ENCODE measurements around the gene IDH1. TPM values are rescaled to one million over a fixed set of nuclear protein-coding genes. Genes with fewer than 3 reads are reported as not detected.

Gene IDH1
- total and polyA plus RNA-seq, 2 of the 4 experiments (the other 2 are of a cell fraction) = 53.5 to 77.1 TPM

DNA sequence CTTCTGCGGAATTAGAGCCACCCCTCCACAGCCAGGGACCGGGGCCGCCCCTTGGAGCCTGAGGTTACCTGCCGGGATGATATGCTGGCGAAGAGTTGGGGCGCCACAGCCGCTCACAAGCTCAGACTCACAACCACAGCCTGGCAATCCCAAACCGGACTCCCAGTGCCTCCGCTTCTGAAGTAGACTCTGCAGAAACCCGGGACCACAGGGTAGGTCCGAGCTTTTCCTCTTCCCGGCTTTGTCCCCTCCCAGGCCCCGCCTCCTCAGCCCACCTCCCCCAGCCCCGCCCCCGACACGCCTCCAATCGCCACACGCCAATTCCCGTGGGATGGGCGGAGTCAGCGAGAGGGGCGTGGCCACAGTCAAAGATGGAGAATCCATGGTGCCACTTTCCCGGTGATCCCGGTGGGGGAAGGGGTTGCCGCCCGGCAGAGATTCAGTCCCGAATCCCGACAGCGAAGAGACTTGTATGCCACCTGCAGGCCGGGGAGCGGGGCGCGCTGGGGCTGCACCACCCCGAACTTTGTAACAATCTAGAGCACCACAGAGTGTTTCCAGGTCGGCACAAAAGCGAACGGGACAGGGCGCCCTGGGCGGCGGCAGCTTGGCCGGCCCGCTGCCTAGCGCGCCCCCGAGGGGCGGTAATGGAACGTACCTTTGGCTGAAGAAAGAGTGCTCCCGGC is at the start of gene IDH1 (continued):
- TF ChIP-seq, protein P1, sequence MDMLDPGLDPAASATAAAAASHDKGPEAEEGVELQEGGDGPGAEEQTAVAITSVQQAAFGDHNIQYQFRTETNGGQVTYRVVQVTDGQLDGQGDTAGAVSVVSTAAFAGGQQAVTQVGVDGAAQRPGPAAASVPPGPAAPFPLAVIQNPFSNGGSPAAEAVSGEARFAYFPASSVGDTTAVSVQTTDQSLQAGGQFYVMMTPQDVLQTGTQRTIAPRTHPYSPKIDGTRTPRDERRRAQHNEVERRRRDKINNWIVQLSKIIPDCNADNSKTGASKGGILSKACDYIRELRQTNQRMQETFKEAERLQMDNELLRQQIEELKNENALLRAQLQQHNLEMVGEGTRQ (IDR thresholded peaks at IDR 0.05; ENCODE audit: low read depth, low read length) = no peak

DNA sequence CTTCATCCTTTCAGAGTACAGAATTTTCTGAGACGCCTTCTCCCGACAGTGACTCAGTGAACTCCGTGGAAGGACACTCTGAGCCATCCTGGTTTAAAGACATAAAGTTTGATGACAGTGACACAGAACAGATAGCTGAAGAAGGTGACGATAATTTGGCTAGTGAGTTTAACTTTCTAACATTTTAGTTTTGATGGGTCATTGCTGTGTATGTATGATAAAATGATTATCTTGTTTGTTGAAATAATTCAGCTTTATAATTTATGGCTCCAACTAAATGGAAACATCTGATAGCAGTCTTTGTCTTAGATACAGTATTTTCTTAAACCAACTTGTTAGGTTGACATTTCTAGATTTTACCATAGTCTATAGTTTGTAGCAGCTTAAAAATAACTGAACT is 49.3 kb upstream of the IDH1 start:
- intact Hi-C loops (cut with micrococcal nuclease) = loop anchor here (5.0 kb wide), 1 partner anchor 33 kb away; no protein-coding TSS in a partner anchor
- CTCF ChIA-PET = no interaction called here
- in situ Hi-C loops (cut with MboI; ENCODE audit: low sequenced_read_pairs) = no loop called here
- TF ChIP-seq, protein P2, sequence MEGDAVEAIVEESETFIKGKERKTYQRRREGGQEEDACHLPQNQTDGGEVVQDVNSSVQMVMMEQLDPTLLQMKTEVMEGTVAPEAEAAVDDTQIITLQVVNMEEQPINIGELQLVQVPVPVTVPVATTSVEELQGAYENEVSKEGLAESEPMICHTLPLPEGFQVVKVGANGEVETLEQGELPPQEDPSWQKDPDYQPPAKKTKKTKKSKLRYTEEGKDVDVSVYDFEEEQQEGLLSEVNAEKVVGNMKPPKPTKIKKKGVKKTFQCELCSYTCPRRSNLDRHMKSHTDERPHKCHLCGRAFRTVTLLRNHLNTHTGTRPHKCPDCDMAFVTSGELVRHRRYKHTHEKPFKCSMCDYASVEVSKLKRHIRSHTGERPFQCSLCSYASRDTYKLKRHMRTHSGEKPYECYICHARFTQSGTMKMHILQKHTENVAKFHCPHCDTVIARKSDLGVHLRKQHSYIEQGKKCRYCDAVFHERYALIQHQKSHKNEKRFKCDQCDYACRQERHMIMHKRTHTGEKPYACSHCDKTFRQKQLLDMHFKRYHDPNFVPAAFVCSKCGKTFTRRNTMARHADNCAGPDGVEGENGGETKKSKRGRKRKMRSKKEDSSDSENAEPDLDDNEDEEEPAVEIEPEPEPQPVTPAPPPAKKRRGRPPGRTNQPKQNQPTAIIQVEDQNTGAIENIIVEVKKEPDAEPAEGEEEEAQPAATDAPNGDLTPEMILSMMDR (conservative IDR thresholded peaks at IDR 0.05; ENCODE audit: low read depth, low read length) = no peak
- TF ChIP-seq, protein P3, sequence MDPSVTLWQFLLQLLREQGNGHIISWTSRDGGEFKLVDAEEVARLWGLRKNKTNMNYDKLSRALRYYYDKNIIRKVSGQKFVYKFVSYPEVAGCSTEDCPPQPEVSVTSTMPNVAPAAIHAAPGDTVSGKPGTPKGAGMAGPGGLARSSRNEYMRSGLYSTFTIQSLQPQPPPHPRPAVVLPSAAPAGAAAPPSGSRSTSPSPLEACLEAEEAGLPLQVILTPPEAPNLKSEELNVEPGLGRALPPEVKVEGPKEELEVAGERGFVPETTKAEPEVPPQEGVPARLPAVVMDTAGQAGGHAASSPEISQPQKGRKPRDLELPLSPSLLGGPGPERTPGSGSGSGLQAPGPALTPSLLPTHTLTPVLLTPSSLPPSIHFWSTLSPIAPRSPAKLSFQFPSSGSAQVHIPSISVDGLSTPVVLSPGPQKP (IDR thresholded peaks at IDR 0.05; ENCODE audit: borderline replicate concordance, low read depth, low read length) = no peak
- TF ChIP-seq POLR2A (IDR thresholded peaks at IDR 0.05; ENCODE audit: low read depth, low read length) (no peak), SMC3 (IDR thresholded peaks at IDR 0.05; ENCODE audit: low read depth, low read length) (no peak), BHLHE40 (IDR thresholded peaks at IDR 0.05; ENCODE audit: low read depth, low read length) (no peak), NFE2L2 (IDR thresholded peaks at IDR 0.05; ENCODE audit: low read depth, low read length) (no peak), MXI1 (IDR thresholded peaks at IDR 0.05; ENCODE audit: borderline replicate concordance, low read depth, low read length) (no peak), CHD1 (IDR thresholded peaks at IDR 0.05; ENCODE audit: low read depth, low read length) (no peak), RCOR1 (IDR thresholded peaks at IDR 0.05; ENCODE audit: insufficient replicate concordance, low read length) (no peak), CEBPB (IDR thresholded peaks at IDR 0.05; ENCODE audit: low read depth, low read length) (no peak)
- TF ChIP-seq, protein P1 (IDR thresholded peaks at IDR 0.05; ENCODE audit: low read depth, low read length) = no peak

More for the DNA sequence above, 49.3 kb upstream of the IDH1 start:
- POLR2A ChIA-PET (ENCODE audit: unreplicated experiment) = no interaction called here
- Histone ChIP-seq H2AFZ (replicated peaks; ENCODE audit: low read length, poor library complexity) (no peak overlapping the region), H3K79me1 (ENCODE audit: low read depth in 1 of 2, low read length in 2 of 2) (no peaks in the 10 kb centered on the region), H2BK15ac (ENCODE audit: low read depth, low read length) (no peak overlapping the region), H2BK120ac (ENCODE audit: low read depth, low read length) (no peak overlapping the region), H3K27ac (ENCODE audit: insufficient read depth, low read length) (no peak overlapping the region), H3K4me2 (ENCODE audit: low read depth, low read length) (no peak overlapping the region), H4K8ac (ENCODE audit: low read depth in 2 of 2, low read length in 2 of 2) (no peak overlapping the region), H3K9me1 (ENCODE audit: insufficient read depth, low read length) (no peaks in the 10 kb centered on the region), H3K4ac (ENCODE audit: low read depth, low read length) (no peak overlapping the region), H3K9ac (ENCODE audit: low read depth, low read length) (no peak overlapping the region), H3K18ac (ENCODE audit: low read depth, low read length) (no peak overlapping the region), H4K91ac (ENCODE audit: insufficient read depth, low read depth, low read length) (no peak overlapping the region), H2BK5ac (ENCODE audit: low read depth, low read length, poor library complexity, severe bottlenecking) (no peak overlapping the region), H3K9me3 (ENCODE audit: control insufficient read depth, insufficient read depth, low read length) (no peaks in the 10 kb centered on the region), H3K4me1 (ENCODE audit: control insufficient read depth, insufficient read depth, low read length) (no peaks in the 10 kb centered on the region), H4K20me1 (ENCODE audit: insufficient read depth, low read length) (no peaks in the 10 kb centered on the region), H3K27me3 (ENCODE audit: control insufficient read depth, insufficient read depth, low read length) (no peaks in the 10 kb centered on the region), H3K56ac (ENCODE audit: extremely low read depth, insufficient read depth, low read length) (no peak overlapping the region), H2BK20ac (ENCODE audit: low read depth, low read length) (no peak overlapping the region), H2AK5ac (ENCODE audit: low read depth, low read length) (no peak overlapping the region), H2AK9ac (replicated peaks; ENCODE audit: low read depth, low read length, poor library complexity) (no peak overlapping the region), H4K5ac (ENCODE audit: low read depth, low read length) (no peak overlapping the region), H3K36me3 (ENCODE audit: control insufficient read depth, insufficient read depth, low read length) (peaks cover 21% of the 10 kb centered on the region), H3K23ac (ENCODE audit: low read depth, low read length) (no peak overlapping the region), H3K4me3 (ENCODE audit: insufficient read depth, low read depth, low read length) (no peak overlapping the region), H3K14ac (replicated peaks; ENCODE audit: low read depth, low read length) (no peak overlapping the region)
- 87% methylated on average over 3 of the region's 4 CpGs; no CpG with 5 or more reads in 1 of the 2 experiments for WGBS, 2 experiments (ENCODE audit: extremely low coverage in 2 of 2, insufficient read length in 1 of 2)
- no TSS peak for BruUV-seq (replicated peaks)
- ATAC-seq (ENCODE audit: low read depth) = no peak
- dilution Hi-C loops (cut with HindIII; ENCODE audit: low sequenced_read_pairs, unreplicated experiment) = no loop called here
- DNase-seq = no peak

Measured in IMR-90 (cell line).